Measurements from ENCODE around the gene SAP130. TPM values are rescaled to one million over a fixed set of nuclear protein-coding genes. Genes with fewer than 3 reads are reported as not detected.

Gene SAP130
- total RNA-seq, 1 experiment from 2014 or later, result 45.6 TPM

DNA sequence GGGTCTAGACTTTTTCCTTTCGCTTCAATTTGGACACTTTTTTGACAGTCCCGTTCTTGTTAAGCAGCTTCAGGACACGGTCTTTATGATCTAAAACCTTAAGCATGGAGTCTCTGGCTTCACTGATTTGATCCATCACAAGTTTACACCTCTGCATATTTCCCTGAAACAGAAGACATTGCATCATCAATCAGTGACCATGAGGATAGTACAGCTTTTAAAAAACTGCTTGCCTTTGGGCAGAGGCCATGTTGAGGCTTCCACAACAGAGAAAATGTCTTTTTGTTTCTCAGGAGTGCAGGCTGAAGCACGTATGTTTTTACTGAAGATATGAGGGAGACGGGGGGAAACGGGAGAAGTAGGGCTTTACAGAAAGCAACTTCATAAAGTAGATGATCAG lies 85.9 kb downstream of the SAP130 start:
- no peaks in the 10 kb centered on the region for H3K4me1 Mint-ChIP-seq
- no peak overlapping the region for H3K56ac ChIP-seq (ENCODE audit: insufficient read length, low read depth, low read length)
- H4K91ac ChIP-seq (ENCODE audit: insufficient read length, low read depth, low read length), result no peak overlapping the region
- no peak overlapping the region for H3K23ac ChIP-seq (ENCODE audit: insufficient read length, low read depth, low read length)
- H3K79me1 ChIP-seq (ENCODE audit: insufficient read depth, low read depth, low read length, poor library complexity, severe bottlenecking), result no peaks in the 10 kb centered on the region
- no peak overlapping the region for H3K4me2 ChIP-seq (ENCODE audit: insufficient read depth, insufficient read length, low read length)
- H3K18ac ChIP-seq (ENCODE audit: insufficient read length, low read depth, low read length), result no peak overlapping the region
- no peak for DNase-seq
- H3K79me2 ChIP-seq (ENCODE audit: insufficient read depth, low read length), result no peaks in the 10 kb centered on the region
- H2BK5ac ChIP-seq (ENCODE audit: insufficient read length, low read length), result no peak overlapping the region
- no peak overlapping the region for H3K27ac ChIP-seq (ENCODE audit: insufficient read length, low read depth, low read length)
- no peaks in the 10 kb centered on the region for H3K4me1 ChIP-seq (ENCODE audit: insufficient read depth, low read length)
- H3K9ac ChIP-seq (ENCODE audit: extremely low read depth, insufficient read length, low read length), result no peak overlapping the region
- no peak overlapping the region for H2AK5ac ChIP-seq (ENCODE audit: insufficient read length, low read length)
- H3K9me3 ChIP-seq (ENCODE audit: control insufficient read depth, low read depth, low read length), result no peaks in the 10 kb centered on the region
- H3K27me3 ChIP-seq (ENCODE audit: insufficient read depth, low read length), result no peaks in the 10 kb centered on the region
- no peak for TF ChIP-seq CTCF (conservative IDR thresholded peaks at IDR 0.05)
- no peak overlapping the region for H2BK120ac ChIP-seq (ENCODE audit: low read depth, low read length, poor library complexity, severe bottlenecking)
- no CpG with 5 or more reads among the region's 6 CpGs for WGBS (ENCODE audit: extremely low coverage, insufficient read length, low lambda C conversion rate)
- H4K20me1 ChIP-seq (ENCODE audit: control insufficient read depth, insufficient read depth, insufficient read length), result no peaks in the 10 kb centered on the region
- no peak overlapping the region for H2BK20ac ChIP-seq (ENCODE audit: low read depth, low read length, poor library complexity, severe bottlenecking)
- no peak overlapping the region for H4K5ac ChIP-seq (ENCODE audit: insufficient read length, low read depth, low read length)
- no peaks in the 10 kb centered on the region for H3K27me3 Mint-ChIP-seq (ENCODE audit: low read depth)
- H3K4ac ChIP-seq (ENCODE audit: low read depth, low read length), result no peak overlapping the region
- peaks cover 29 to 56% (median 49%) of the 10 kb centered on the region in 3 experiments; a peak in 6 of 7 replicates for H3K36me3 Mint-ChIP-seq (ENCODE audit: insufficient read depth in 1 of 3, low read depth in 3 of 3)
- H3K27ac Mint-ChIP-seq, result no peak overlapping the region
- H3K9me3 Mint-ChIP-seq, result no peaks in the 10 kb centered on the region
- no peak overlapping the region for H2AFZ ChIP-seq (ENCODE audit: low read length)
- H3K14ac ChIP-seq (ENCODE audit: insufficient read depth, low read length), result no peak overlapping the region
- no peak overlapping the region for H2BK12ac ChIP-seq (ENCODE audit: insufficient read length, low read depth, low read length)
- H2BK15ac ChIP-seq (ENCODE audit: low read depth, low read length), result no peak overlapping the region
- H3K23me2 ChIP-seq (ENCODE audit: insufficient read length, low read depth, low read length, poor library complexity, severe bottlenecking), result no peaks in the 10 kb centered on the region
- no peak overlapping the region for H3K4me3 Mint-ChIP-seq
- no peak overlapping the region for H3T11ph ChIP-seq (ENCODE audit: low read length)
- H4K8ac ChIP-seq (replicated peaks; ENCODE audit: insufficient read length, low read depth, low read length), result no peak overlapping the region

Measured in H9 (cell line).